NCI-H1048 (cell line): ENCODE data around the gene VCP.

Experiments used
- DNase-seq: peaks from one replicate; lab custom pipeline; 2025; lab: John Stamatoyannopoulos, UW

Gene VCP

GRCh38 chr9:35072461-35073278, at the start of gene VCP:
Gene VCP (minus strand): TSS chr9:35072625. CDS start chr9:35072353, 272 bp downstream.
- peak; percentile 98 for DNase-seq

- DNase-seq = peak; percentile 77
Observed at GRCh38 chr9:35116898-35117551, 44.6 kb upstream of the VCP start.

- no peak for DNase-seq
Observed at GRCh38 chr9:35116539-35116897, 44.1 kb upstream of the VCP start.

- DNase-seq = peak; percentile 87
Observed at GRCh38 chr9:35115680-35116538, 43.5 kb upstream of the VCP start, which contains the start of gene ATOSB. Gene ATOSB (minus strand): TSS chr9:35115862. CDS start chr9:35108274, 7,588 bp downstream.

- DNase-seq = no peak
Observed at GRCh38 chr9:35114840-35115628, 42.6 kb upstream of the VCP start.

GRCh38 chr9:35114113-35114839, 41.9 kb upstream of the VCP start:
- no peak for DNase-seq

GRCh38 chr9:35112257-35113020, 40.0 kb upstream of the VCP start:
- no peak for DNase-seq

- DNase-seq = peak; percentile 97
Observed at GRCh38 chr9:35111001-35111933, 38.8 kb upstream of the VCP start.

GRCh38 chr9:35110327-35110761, 37.9 kb upstream of the VCP start:
- no peak for DNase-seq

GRCh38 chr9:35108946-35109575, 36.6 kb upstream of the VCP start:
- no peak for DNase-seq

GRCh38 chr9:35108461-35108860, 36.0 kb upstream of the VCP start:
- no peak for DNase-seq

GRCh38 chr9:35107297-35108290, 35.2 kb upstream of the VCP start:
- no peak for DNase-seq

GRCh38 chr9:35106343-35106730, 33.9 kb upstream of the VCP start:
- no peak for DNase-seq

- DNase-seq = no peak
Observed at GRCh38 chr9:35105571-35106342, 33.3 kb upstream of the VCP start.

- no peak for DNase-seq
Observed at GRCh38 chr9:35105126-35105525, 32.7 kb upstream of the VCP start.

- DNase-seq = no peak
Observed at GRCh38 chr9:35104586-35104985, 32.2 kb upstream of the VCP start.
